ENCODE results near the gene NLGN1.

- TF ChIP-seq EZH2 (IDR thresholded peaks at IDR 0.05; ENCODE audit: insufficient read depth, poor library complexity, severe bottlenecking) = no peak
- no peak for TF ChIP-seq EZH2phosphoT487 (IDR thresholded peaks at IDR 0.05; ENCODE audit: insufficient read depth, low read depth)
Measured at GRCh38 chr3:173902871-173903270, 505.3 kb downstream of the NLGN1 start.

Data from GM23248 (cell line).